Dendritic cell treated with granulocyte-macrophage colony-stimulating factor and Interleukin-4, amounts not matched to agents 40 ng/mL and 50 ng/mL, for 4 days (primary cell): ENCODE data around the gene MBLAC2.

Experiments
- H3K27ac Mint-ChIP-seq: one replicate; pipeline ENCODE4 v1.8.0; 2022; ENCODE audit warnings: mild to moderate bottlenecking, mixed read lengths
- H3K27me3 Mint-ChIP-seq: one replicate; pipeline ENCODE4 v1.8.0; 2022; ENCODE audit warnings: mild to moderate bottlenecking, mixed read lengths
- H3K36me3 Mint-ChIP-seq: one replicate; pipeline ENCODE4 v1.8.0; 2022; ENCODE audit warnings: low read depth, mixed read lengths
- H3K4me1 Mint-ChIP-seq: one replicate; pipeline ENCODE4 v1.8.0; 2022; ENCODE audit warnings: low read depth, mixed read lengths
- H3K4me3 Mint-ChIP-seq: one replicate; pipeline ENCODE4 v1.8.0; 2022; ENCODE audit warnings: mild to moderate bottlenecking, moderate library complexity, mixed read lengths
- H3K9me3 Mint-ChIP-seq: one replicate; pipeline ENCODE4 v1.8.0; 2022; ENCODE audit warnings: mixed read lengths
- intact Hi-C: fragments of 100-400 bp; cut with micrococcal nuclease; formaldehyde crosslinking; loops from one replicate; pipeline ENCODE4 v1.15.0; 2022

MBLAC2 gene

DNA sequence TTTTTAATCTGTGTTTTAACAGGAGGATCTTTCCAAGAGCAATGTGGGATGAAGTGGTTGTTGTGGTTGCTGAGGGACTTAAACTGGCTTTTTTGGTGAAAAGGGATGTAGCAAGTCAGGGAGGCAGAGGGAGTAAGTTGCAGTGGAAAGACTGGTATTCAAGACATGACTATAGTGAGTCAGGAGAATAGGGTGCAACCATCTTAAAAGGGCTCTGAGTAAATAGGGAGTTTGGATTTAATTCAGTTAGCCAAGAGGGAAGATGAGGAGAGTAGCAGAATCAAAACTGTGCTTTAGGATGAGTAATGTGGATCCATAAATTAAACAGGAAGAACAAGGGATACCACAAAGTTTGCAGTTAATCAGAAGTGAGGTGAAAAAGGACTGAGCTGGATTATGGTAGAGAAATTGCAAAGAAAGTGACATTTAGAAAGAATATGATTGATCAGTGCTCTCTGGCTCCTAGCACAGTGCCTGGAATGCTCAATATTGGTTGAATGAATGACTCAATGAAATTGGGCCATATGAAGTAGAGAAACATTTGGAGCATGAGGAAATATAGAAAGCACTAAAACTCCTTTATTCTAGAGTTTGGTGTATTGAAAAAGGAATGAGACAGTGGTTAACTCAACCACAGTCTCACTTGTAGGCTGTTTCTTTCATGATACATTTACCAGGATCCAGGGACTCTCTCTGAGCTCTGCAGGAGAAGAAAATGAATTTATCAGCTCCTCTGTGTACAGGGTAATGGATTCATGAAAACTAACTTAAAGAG lies 5.2 kb upstream of the MBLAC2 start:
- Mint-ChIP-seq H3K4me3 (no peak overlapping the region), H3K27me3 (peaks cover 7% of the 10 kb centered on the region), H3K9me3 (no peaks in the 10 kb centered on the region), H3K4me1 (peaks cover 2% of the 10 kb centered on the region), H3K27ac (no peak overlapping the region), H3K36me3 (peaks cover under 1% of the 10 kb centered on the region)
- intact Hi-C loops, result no loop called here

DNA sequence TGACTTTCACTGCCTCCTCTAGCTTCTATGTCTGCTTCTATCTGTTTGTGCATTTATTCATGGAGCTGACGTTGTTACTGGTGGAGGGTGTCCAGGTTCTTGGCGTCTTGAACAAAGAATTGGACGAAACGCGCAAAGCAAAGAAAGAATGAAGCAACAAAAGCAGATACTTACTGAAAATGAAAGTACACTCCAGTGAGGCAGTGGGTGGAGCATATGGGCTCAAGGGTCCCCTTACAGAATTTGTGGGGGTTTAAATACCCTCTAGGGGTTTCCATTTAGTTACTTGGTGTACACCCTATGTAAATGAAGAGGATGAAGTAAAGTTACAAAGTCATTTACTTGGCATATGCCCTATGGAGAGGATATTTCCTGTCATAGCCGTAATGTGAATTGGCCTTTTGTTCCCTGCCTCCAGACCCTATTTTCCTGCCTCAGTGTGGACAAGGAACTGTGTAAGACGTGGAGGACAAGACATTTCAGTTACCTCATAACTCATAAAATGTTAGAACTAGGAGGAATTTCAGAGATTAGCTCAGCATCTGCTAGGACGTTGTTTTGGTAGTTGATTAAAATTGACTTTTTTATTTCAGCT lies 3.1 kb upstream of the MBLAC2 start:
- H3K9me3 Mint-ChIP-seq, result no peaks in the 10 kb centered on the region
- intact Hi-C loops, result no loop called here
- peaks cover 16% of the 10 kb centered on the region for H3K36me3 Mint-ChIP-seq

DNA sequence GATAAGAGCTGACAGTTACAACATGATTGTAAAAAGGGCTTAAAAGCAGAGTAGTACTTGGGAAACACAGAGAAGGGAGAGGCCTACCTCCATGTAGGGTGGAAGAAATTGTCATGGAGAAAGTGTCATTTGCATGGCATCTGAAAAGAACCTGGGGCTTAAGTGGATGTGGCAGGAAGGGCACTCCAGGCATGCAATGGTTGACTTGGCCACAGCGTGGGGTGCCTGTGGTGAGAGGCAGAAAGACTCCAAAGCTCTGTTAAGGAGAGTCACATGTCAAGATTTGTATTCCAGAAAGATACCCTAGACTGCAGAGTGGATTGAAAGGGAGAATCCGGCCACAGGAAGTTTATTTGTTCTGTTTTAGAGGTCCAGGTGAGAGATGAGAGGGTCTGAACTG lies 2.5 kb upstream of the MBLAC2 start:
- Mint-ChIP-seq H3K36me3 (peaks cover 16% of the 10 kb centered on the region), H3K4me1 (peaks cover 16% of the 10 kb centered on the region), H3K9me3 (no peaks in the 10 kb centered on the region), H3K27ac (no peak overlapping the region), H3K27me3 (peaks cover 9% of the 10 kb centered on the region), H3K4me3 (no peak overlapping the region)
- intact Hi-C loops, result no loop called here

More for the DNA sequence above, 3.1 kb upstream of the MBLAC2 start:
- H3K4me3 Mint-ChIP-seq, result no peak overlapping the region
- no peak overlapping the region for H3K27ac Mint-ChIP-seq
- H3K27me3 Mint-ChIP-seq, result peaks cover 9% of the 10 kb centered on the region
- H3K4me1 Mint-ChIP-seq, result peaks cover 16% of the 10 kb centered on the region

DNA sequence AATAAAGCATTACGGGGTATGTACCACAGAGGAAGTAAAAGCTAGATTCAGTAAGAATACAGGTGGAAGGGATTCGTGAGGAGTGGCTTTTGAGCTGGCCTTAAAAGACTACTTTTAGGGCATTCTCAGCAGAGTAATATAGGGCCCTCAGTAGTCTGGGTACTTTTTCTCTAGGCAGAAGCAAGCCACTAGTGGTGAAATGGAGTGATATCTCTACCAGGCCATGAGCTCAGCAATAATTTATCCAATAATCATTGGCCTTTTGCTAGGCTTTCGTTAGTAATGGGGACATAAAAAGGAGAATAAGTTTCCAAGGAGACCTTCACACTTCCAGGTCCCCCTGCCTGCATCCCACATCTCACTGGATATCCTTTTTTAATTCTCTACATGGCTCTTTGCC lies 1.8 kb upstream of the MBLAC2 start:
- no peak overlapping the region for H3K27ac Mint-ChIP-seq
- peaks cover 9% of the 10 kb centered on the region for H3K27me3 Mint-ChIP-seq
- no peak overlapping the region for H3K4me3 Mint-ChIP-seq
- H3K4me1 Mint-ChIP-seq, result peaks cover 16% of the 10 kb centered on the region
- intact Hi-C loops, result no loop called here
- no peaks in the 10 kb centered on the region for H3K9me3 Mint-ChIP-seq
- H3K36me3 Mint-ChIP-seq, result peaks cover 16% of the 10 kb centered on the region

DNA sequence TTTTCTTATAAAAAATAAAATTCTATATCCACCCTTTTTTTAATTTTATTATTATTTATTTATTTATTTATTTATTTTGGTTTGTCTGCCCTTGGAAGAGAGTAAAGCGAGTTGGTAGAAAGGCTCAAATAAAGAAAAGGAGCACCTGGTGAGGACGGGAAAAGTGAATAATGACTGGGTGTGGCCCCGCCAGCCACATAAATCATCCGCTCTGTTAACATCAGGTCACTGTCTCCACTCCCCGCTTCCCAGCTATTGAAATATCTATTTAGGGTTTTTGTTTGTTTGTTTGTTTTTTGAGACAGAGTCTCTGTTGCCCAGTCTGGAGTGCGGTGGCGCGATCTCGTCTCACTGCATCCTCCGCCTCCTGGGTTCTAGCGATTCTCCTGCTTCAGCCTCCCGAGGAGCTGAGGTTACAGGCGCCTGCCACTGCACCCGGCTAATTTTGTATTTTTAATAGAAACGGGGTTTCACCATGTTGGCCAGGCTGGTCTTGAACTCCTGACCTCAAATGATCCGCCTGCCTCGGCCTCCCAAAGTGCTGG lies 937 bp upstream of the MBLAC2 start:
- Mint-ChIP-seq H3K27ac (no peak overlapping the region), H3K27me3 (peaks cover 9% of the 10 kb centered on the region), H3K4me3 (no peak overlapping the region), H3K36me3 (peaks cover 16% of the 10 kb centered on the region), H3K4me1 (peaks cover 16% of the 10 kb centered on the region), H3K9me3 (no peaks in the 10 kb centered on the region)
- intact Hi-C loops, result no loop called here

DNA sequence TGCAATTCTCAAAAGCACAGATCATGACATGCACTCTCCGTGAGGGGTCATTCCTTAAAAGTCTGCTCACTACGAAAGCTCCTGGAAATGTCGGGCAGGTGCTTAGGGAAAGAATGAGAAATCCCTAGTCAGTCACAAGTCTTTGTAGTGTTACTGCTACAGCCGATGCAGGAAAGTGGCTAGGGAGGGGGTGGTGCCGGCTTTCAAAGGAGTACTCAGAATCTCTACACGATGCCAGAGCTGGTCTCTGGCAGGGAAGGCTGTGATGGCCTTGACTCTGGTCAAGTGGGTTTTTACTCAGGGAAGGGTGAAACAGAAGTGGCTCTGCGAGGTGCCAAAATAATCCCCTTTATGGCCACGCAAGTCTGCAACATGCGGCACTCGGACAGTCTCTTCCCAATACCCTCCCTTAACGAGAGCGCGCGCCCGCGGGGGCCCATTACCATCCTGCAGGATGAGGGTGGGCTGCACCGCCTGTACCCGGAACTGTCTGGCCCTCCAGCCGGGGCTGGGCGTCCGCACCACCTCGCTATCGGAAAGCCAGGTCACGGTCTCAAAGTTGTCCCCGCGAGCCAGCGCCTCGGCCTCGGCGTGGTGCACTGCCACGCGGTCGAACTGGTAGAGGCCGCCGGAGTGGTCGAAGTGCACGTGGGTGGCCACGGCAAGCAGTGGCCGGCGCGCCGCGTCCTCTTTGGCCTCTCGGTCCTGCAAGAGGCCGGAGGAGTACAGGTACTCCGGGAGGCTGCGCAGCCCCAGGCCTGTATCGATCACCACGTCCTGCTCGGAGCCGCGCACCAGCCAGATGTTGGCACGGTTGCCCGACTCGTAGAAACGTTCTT lies 956 bp downstream of the MBLAC2 start:
- intact Hi-C loops, result loop anchor here (1.0 kb wide), 2 partner anchors 56 to 64 kb away; partner anchors contain the start of genes CETN3 and LYSMD3
- Mint-ChIP-seq H3K27ac (peak overlapping the region; percentile 88), H3K4me3 (peak overlapping the region; percentile 99), H3K9me3 (peaks cover 18% of the 10 kb centered on the region), H3K36me3 (peaks cover 26% of the 10 kb centered on the region), H3K27me3 (peaks cover 9% of the 10 kb centered on the region), H3K4me1 (peaks cover 16% of the 10 kb centered on the region)

DNA sequence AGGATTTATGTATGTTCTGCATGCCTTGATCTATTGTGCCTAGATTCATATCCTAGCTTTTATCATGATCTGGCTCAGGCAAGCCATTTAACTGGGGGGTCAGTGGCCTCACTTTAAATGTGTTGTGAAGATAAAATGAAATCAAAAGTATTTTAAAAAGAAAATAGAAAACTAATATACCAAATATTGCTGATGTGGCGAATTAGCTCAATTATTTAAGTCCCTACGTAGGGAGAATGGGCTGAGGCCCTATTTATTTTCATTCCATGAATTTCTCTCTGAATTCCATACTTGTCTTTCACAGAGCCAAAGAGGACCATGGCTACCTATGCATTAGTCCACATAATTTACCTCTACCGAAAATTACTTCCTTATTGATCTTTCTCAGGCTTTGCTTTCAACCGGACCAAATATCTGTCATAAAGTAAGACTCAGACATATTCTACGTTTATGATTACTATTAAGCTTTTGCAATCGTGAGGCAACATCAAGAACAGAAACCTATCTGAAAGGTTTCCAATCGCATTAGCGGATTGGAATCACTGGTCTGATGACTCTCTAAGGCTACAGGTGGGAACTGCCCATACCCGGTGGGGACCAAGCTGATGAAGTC lies 1.7 kb downstream of the MBLAC2 start:
- H3K27me3 Mint-ChIP-seq, result peaks cover 9% of the 10 kb centered on the region
- H3K9me3 Mint-ChIP-seq, result peaks cover 25% of the 10 kb centered on the region
- intact Hi-C loops, result no loop called here
- H3K27ac Mint-ChIP-seq, result peak overlapping the region; percentile 88
- H3K4me3 Mint-ChIP-seq, result peak overlapping the region; percentile 99
- peaks cover 16% of the 10 kb centered on the region for H3K4me1 Mint-ChIP-seq
- peaks cover 33% of the 10 kb centered on the region for H3K36me3 Mint-ChIP-seq

DNA sequence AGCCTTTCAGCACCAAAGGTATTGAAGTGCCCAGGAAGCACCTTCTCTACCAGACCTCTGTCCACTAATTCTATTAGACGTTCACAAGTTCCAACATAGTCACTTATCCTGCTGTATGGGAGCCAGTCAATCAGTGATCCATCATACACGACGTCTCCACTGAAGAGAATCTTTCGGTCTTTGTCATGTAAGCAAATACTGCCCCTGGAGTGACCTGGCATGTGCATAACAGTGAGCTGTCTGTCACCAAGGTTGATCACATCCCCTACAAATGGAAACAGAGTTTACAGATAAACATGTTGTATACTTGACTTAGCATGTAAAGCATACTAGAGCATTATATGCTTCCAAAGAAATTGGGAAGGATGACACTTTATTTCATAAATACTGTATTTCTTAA lies 13.3 kb downstream of the MBLAC2 start:
- intact Hi-C loops, result no loop called here
- no peaks in the 10 kb centered on the region for H3K9me3 Mint-ChIP-seq
- H3K27me3 Mint-ChIP-seq, result no peaks in the 10 kb centered on the region
- H3K27ac Mint-ChIP-seq, result no peak overlapping the region
- H3K4me1 Mint-ChIP-seq, result no peaks in the 10 kb centered on the region
- H3K4me3 Mint-ChIP-seq, result no peak overlapping the region
- H3K36me3 Mint-ChIP-seq, result no peaks in the 10 kb centered on the region

DNA sequence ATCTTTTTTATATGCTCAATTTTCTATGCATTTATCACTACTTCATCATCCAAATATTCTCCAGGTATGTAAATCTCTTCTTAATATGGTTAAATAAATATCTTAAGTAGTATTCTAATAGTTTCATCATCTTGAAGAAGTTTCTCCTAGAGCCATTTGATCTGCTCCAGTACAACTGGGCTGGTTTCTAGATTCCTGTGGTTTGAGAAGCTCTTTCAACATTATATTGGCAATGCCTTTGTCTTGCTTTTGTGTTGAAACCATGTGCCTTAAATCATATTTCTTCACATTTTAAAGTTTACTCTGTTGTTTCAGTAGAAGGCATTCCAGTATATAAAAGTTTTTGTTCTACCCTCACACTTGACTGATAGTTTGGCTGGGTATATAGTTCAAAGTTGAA lies 27.6 kb downstream of the MBLAC2 start:
- Mint-ChIP-seq H3K27ac (no peak overlapping the region), H3K4me1 (no peaks in the 10 kb centered on the region), H3K4me3 (no peak overlapping the region), H3K9me3 (no peaks in the 10 kb centered on the region), H3K36me3 (no peaks in the 10 kb centered on the region), H3K27me3 (no peaks in the 10 kb centered on the region)
- intact Hi-C loops, result no loop called here

DNA sequence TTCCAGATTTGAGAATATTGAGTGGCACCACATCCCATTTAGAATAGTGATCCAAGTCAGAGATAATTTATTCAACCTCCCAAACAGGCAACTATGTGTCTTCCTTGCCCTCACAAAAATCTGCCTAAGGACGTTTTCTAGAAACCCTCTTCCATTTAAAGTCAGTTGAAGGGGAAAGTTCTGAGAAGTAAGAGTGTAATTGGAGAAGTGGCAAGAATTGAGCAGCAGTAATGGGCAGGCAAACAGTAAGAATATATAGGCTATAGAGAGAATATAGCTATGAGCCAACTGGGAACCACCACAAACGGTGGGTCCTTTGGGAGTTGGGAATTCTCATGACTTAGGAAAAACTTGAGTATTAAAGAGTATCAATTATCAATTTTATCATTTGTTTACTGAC lies 33.9 kb downstream of the MBLAC2 start:
- Mint-ChIP-seq H3K4me1 (peaks cover 5% of the 10 kb centered on the region), H3K9me3 (no peaks in the 10 kb centered on the region), H3K27me3 (no peaks in the 10 kb centered on the region), H3K36me3 (no peaks in the 10 kb centered on the region), H3K4me3 (no peak overlapping the region), H3K27ac (no peak overlapping the region)
- intact Hi-C loops, result loop anchor here (1.0 to 2.0 kb wide), 2 partner anchors 90 to 343 kb away; no protein-coding TSS in a partner anchor

DNA sequence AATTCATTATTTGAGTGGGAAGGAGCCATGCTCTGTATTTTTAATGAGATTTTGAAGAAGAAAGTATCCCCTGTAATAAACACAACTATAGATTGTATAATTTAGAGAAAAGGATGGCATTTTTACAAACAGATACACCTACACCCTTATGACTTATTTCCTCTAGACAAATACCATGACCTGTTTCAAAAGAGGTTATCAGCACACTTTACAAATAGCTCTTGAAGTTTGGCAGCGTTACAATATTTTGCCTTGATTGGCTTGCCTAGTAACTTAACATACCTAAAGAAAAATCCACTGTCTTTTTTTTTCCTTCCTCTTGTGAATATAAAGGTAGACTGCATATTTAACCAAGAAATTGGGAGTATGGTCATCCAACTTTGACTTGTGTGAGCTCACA lies 36.5 kb downstream of the MBLAC2 start:
- no peaks in the 10 kb centered on the region for H3K27me3 Mint-ChIP-seq
- no peaks in the 10 kb centered on the region for H3K9me3 Mint-ChIP-seq
- intact Hi-C loops, result loop anchor here (2.0 kb wide), 1 partner anchor 167 kb away; no protein-coding TSS in a partner anchor
- peaks cover 5% of the 10 kb centered on the region for H3K4me1 Mint-ChIP-seq
- H3K36me3 Mint-ChIP-seq, result no peaks in the 10 kb centered on the region
- no peak overlapping the region for H3K4me3 Mint-ChIP-seq
- H3K27ac Mint-ChIP-seq, result no peak overlapping the region

DNA sequence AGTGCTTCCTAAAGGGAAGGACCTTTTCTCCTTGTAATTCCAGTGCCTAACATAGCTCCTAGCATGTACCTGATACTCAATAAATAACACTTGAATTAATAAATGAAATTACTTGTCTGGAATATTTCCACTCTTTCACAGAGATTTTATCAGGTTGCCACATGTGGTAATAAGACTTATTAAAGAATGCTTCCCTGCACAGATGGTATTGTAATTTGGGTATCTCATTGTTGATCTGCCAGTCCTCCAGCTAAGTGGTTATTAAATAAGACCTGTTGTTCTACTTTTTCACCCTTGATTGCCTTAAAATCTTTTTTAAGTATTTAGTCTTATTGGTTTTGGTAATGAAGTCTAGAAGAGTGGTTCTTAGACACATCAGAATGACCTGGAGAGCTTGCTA lies 36.9 kb downstream of the MBLAC2 start:
- intact Hi-C loops, result loop anchor here (2.0 kb wide), 1 partner anchor 167 kb away; no protein-coding TSS in a partner anchor

DNA sequence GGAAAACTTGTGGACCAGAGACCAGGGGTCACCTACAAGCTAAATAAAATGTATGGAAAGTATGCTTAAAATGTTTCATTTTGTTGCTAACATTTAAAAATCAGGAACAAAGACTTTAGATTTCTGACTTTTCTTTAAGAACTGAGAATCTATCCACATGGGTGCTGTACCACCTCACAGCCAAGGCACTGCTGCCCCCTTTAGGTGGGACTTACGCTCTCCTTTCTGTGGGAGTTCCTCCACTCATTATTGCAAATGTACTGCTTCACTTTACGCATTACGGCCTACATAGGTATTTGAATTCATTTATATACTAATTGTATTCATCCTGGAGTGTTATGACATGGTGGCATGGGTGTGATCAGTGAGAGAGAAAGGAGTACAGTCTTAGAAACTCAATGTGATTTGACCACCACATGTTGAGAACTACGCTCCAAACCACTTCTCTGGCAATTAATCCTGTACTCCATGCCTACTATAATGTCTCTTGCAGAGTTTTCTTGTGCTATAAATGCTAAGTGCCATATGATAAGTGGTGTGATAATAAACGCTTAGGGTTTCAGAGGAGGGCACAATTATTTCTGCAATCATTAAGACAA lies 40.4 kb downstream of the MBLAC2 start:
- Mint-ChIP-seq H3K36me3 (no peaks in the 10 kb centered on the region), H3K4me3 (no peak overlapping the region), H3K9me3 (no peaks in the 10 kb centered on the region), H3K27me3 (no peaks in the 10 kb centered on the region), H3K4me1 (no peaks in the 10 kb centered on the region), H3K27ac (no peak overlapping the region)
- intact Hi-C loops, result no loop called here

More for the DNA sequence above, 36.9 kb downstream of the MBLAC2 start:
- Mint-ChIP-seq H3K27ac (no peak overlapping the region), H3K27me3 (no peaks in the 10 kb centered on the region), H3K4me3 (no peak overlapping the region), H3K9me3 (no peaks in the 10 kb centered on the region), H3K4me1 (peaks cover 5% of the 10 kb centered on the region), H3K36me3 (no peaks in the 10 kb centered on the region)
